Spleen (tissue), 7 donors: ENCODE data around the gene ADCY1.

Experiments
- POLR2A ChIP-seq, 3 donors: fragments of 450-650 bp; IDR thresholded peaks; one replicate each; pipeline ENCODE4 v1.5.1; 2017; ENCODE audit warnings: antibody characterized with exemption in 3 of 3, mild to moderate bottlenecking in 1 of 3
- POLR2AphosphoS5 ChIP-seq, 3 donors: sonication (generic); formaldehyde crosslinking; IDR thresholded peaks; one replicate each; pipeline ENCODE4 v1.5.1; 2017; ENCODE audit warnings: antibody characterized with exemption in 3 of 3
- TF ChIP-seq, protein P1 (sequence below), 11 experiments: fragments of 200-600 bp in 7 of 11; fragments of 450-650 bp in 4 of 11; sonication (generic) in 4 of 11; IDR thresholded peaks in 8 of 11; conservative IDR thresholded peaks in 3 of 11; 1 replicate in 7 of 11; 2 replicates in 4 of 11; pipeline versions ENCODE4 v1.4.0 to v1.8.0; 2016 to 2021; ENCODE audit warnings: antibody characterized with exemption in 11 of 11, inconsistent platforms in 4 of 11, mild to moderate bottlenecking in 1 of 11
- donor health status: DM: no; HTN: no; CAD: no; lungs with moderate emphysema.
- donor health status: DM: no; HTN: no; CAD: no.
- donor health status: DM: no; HTN: no; CAD: no.

DNA sequence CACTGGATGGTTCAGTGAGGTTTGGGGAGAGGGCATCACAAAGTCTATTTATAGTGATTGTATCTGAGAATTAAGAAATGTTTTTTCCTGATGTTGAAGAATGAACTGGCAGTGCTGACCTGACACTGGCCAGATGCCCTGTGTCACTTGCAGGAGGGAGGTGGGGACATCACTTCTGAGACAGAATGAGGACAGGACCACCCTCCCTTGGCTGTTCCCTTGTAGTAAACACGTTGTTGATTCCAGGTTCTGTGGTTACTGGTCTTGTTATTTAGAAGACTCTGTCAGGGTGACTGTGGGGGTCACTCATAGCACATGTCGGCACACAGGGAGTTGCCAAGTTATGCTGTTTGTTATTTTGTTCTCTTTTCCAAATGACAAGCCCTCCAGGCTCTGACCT is 126.4 kb downstream of the ADCY1 start:
- TF ChIP-seq, protein P1, sequence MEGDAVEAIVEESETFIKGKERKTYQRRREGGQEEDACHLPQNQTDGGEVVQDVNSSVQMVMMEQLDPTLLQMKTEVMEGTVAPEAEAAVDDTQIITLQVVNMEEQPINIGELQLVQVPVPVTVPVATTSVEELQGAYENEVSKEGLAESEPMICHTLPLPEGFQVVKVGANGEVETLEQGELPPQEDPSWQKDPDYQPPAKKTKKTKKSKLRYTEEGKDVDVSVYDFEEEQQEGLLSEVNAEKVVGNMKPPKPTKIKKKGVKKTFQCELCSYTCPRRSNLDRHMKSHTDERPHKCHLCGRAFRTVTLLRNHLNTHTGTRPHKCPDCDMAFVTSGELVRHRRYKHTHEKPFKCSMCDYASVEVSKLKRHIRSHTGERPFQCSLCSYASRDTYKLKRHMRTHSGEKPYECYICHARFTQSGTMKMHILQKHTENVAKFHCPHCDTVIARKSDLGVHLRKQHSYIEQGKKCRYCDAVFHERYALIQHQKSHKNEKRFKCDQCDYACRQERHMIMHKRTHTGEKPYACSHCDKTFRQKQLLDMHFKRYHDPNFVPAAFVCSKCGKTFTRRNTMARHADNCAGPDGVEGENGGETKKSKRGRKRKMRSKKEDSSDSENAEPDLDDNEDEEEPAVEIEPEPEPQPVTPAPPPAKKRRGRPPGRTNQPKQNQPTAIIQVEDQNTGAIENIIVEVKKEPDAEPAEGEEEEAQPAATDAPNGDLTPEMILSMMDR (IDR thresholded peaks at IDR 0.05 in 8 of 11, conservative IDR thresholded peaks at IDR 0.05 in 3 of 11) = no peak
- TF ChIP-seq POLR2A (IDR thresholded peaks at IDR 0.05) (no peak), POLR2AphosphoS5 (IDR thresholded peaks at IDR 0.05) (peak in 2 of 3 donors; percentile 20 to 57)
